HG03280 (cell line): ENCODE data around the gene FEM1A.
"Not testable (repeated sequence)": the region's sequence is repeated elsewhere in the genome, so short reads cannot be mapped to it uniquely, and the experiment has no call there.

Experiments used
- ATAC-seq: cut with Tn5 transposase; IDR thresholded peaks from one replicate; pipeline ENCODE4 v1.9.1; 2021; ENCODE audit warnings: mild to moderate bottlenecking, moderate library complexity; ENCODE audit not compliant: unreplicated experiment

FEM1A gene

GRCh38 chr19:4845975-4846374 is 54.4 kb downstream of the FEM1A start:
- ATAC-seq, result not testable (repeated sequence)

- ATAC-seq, result no peak
Measured at GRCh38 chr19:4847190-4847973, 55.8 kb downstream of the FEM1A start.

- ATAC-seq, result no peak
Measured at GRCh38 chr19:4849019-4849418, 57.5 kb downstream of the FEM1A start.
